ENCODE results near the gene CACNB4. TPM values are rescaled to one million over a fixed set of nuclear protein-coding genes. Genes with fewer than 3 reads are reported as not detected.
A peak's percentile ranks its signal among the peaks of the same experiment; 100 is the strongest.

Gene CACNB4
- total and polyA plus RNA-seq, 9 of the 15 experiments (the other 6 are each of a cell fraction or from before 2014, with no cell fraction given): 0.01 to 0.20 (median 0.04) TPM; not detected in 1

DNA sequence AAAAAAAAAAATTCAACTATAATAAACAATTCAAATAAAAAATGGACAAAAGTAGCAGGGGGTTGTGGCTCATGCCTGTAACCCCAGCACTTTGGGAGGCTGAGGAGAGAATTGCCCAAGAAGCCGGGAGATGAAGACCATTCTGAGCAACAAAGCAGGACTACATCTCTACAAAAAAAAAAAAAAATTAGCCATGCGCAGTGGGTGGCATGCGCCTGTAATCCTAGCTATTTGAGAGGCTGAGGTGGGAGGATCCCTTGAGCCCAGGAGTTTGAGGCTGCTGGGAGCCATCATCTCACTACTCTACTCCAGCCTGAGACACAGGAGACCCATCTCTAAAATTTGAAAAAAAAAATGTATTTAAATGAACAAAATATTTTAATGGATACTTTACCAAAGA lies 4.4 kb upstream of the CACNB4 start:
- in situ Hi-C loops (cut with MboI) (no loop called here), intact Hi-C loops (cut with micrococcal nuclease) (no loop called here)
- Histone ChIP-seq H3K4me2 (ENCODE audit: insufficient read depth, low read length) (no peak overlapping the region), H3K9ac (ENCODE audit: insufficient read depth in 1 of 2, low read depth in 2 of 2, low read length in 2 of 2) (no peak overlapping the region), H3K27ac (ENCODE audit: extremely low read depth, low read depth, low read length) (no peak overlapping the region), H4K20me1 (replicated peaks; ENCODE audit: control insufficient read depth, insufficient read depth, low read length) (no peaks in the 10 kb centered on the region), H3K4me1 (replicated peaks in 1 of 2; ENCODE audit: control insufficient read depth in 2 of 2, insufficient read depth in 2 of 2, low read length in 2 of 2) (peaks cover 0 to 10% of the 10 kb centered on the region in 2 experiments; a peak in 1 of 5 replicates), H3K9me3 (replicated peaks; ENCODE audit: control insufficient read depth, insufficient read depth, low read depth, low read length) (no peaks in the 10 kb centered on the region), H3K36me3 (ENCODE audit: control insufficient read depth, insufficient read depth, low read length) (no peaks in the 10 kb centered on the region), H3K27me3 (ENCODE audit: control insufficient read depth in 2 of 2, insufficient read depth in 2 of 2, low read length in 2 of 2) (peaks cover 16 to 37% of the 10 kb centered on the region in 2 experiments), H2AFZ (ENCODE audit: low read depth, low read length) (no peak overlapping the region), H3K4me3 (no peak overlapping the region), H3K79me2 (ENCODE audit: control insufficient read depth, insufficient read depth, low read length) (no peaks in the 10 kb centered on the region), H3K9me1 (ENCODE audit: control insufficient read depth, insufficient read depth, low read length) (no peaks in the 10 kb centered on the region)
- no TSS peak for BruUV-seq (replicated peaks)
- WGBS (ENCODE audit: insufficient coverage, low coverage, missing lambda C conversion rate): 0% methylated on average over 3 of the region's 3 CpGs
- DNase-seq (ENCODE audit: extremely low read depth in 1 of 4, low spot score in 3 of 4) (no peak), FAIRE-seq (no peak), ATAC-seq (no peak)
- ChIA-PET POLR2A (no interaction called here), CTCF (ENCODE audit: low intra/inter-chr PET ratio) (no interaction called here)
- TF ChIP-seq, protein P1, sequence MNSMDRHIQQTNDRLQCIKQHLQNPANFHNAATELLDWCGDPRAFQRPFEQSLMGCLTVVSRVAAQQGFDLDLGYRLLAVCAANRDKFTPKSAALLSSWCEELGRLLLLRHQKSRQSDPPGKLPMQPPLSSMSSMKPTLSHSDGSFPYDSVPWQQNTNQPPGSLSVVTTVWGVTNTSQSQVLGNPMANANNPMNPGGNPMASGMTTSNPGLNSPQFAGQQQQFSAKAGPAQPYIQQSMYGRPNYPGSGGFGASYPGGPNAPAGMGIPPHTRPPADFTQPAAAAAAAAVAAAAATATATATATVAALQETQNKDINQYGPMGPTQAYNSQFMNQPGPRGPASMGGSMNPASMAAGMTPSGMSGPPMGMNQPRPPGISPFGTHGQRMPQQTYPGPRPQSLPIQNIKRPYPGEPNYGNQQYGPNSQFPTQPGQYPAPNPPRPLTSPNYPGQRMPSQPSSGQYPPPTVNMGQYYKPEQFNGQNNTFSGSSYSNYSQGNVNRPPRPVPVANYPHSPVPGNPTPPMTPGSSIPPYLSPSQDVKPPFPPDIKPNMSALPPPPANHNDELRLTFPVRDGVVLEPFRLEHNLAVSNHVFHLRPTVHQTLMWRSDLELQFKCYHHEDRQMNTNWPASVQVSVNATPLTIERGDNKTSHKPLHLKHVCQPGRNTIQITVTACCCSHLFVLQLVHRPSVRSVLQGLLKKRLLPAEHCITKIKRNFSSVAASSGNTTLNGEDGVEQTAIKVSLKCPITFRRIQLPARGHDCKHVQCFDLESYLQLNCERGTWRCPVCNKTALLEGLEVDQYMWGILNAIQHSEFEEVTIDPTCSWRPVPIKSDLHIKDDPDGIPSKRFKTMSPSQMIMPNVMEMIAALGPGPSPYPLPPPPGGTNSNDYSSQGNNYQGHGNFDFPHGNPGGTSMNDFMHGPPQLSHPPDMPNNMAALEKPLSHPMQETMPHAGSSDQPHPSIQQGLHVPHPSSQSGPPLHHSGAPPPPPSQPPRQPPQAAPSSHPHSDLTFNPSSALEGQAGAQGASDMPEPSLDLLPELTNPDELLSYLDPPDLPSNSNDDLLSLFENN (IDR thresholded peaks at IDR 0.05; ENCODE audit: low read depth in 2 of 2, low read length in 2 of 2): no peak
- TF ChIP-seq ZNF274 (IDR thresholded peaks at IDR 0.05; ENCODE audit: borderline replicate concordance, low read depth, low read length): no peak
- TF ChIP-seq ZNF124 (CRISPR knock-in tag; IDR thresholded peaks at IDR 0.05): no peak
- TF ChIP-seq NRF1 (conservative IDR thresholded peaks at IDR 0.05 in 1 of 2, IDR thresholded peaks at IDR 0.05 in 1 of 2): peak; percentile 45 to 54; a peak in 3 of 4 replicates
- TF ChIP-seq, protein P2, sequence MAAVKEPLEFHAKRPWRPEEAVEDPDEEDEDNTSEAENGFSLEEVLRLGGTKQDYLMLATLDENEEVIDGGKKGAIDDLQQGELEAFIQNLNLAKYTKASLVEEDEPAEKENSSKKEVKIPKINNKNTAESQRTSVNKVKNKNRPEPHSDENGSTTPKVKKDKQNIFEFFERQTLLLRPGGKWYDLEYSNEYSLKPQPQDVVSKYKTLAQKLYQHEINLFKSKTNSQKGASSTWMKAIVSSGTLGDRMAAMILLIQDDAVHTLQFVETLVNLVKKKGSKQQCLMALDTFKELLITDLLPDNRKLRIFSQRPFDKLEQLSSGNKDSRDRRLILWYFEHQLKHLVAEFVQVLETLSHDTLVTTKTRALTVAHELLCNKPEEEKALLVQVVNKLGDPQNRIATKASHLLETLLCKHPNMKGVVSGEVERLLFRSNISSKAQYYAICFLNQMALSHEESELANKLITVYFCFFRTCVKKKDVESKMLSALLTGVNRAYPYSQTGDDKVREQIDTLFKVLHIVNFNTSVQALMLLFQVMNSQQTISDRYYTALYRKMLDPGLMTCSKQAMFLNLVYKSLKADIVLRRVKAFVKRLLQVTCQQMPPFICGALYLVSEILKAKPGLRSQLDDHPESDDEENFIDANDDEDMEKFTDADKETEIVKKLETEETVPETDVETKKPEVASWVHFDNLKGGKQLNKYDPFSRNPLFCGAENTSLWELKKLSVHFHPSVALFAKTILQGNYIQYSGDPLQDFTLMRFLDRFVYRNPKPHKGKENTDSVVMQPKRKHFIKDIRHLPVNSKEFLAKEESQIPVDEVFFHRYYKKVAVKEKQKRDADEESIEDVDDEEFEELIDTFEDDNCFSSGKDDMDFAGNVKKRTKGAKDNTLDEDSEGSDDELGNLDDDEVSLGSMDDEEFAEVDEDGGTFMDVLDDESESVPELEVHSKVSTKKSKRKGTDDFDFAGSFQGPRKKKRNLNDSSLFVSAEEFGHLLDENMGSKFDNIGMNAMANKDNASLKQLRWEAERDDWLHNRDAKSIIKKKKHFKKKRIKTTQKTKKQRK (IDR thresholded peaks at IDR 0.05; ENCODE audit: borderline replicate concordance, low read depth, low read length): no peak

Measured in K562 (cell line).